ENCODE results near the gene FKBP8. TPM values are rescaled to one million over a fixed set of nuclear protein-coding genes. Genes with fewer than 3 reads are reported as not detected.

Gene FKBP8
- total RNA-seq, 1 donor from 2014 or later = 195 TPM

- TF ChIP-seq, protein P1, sequence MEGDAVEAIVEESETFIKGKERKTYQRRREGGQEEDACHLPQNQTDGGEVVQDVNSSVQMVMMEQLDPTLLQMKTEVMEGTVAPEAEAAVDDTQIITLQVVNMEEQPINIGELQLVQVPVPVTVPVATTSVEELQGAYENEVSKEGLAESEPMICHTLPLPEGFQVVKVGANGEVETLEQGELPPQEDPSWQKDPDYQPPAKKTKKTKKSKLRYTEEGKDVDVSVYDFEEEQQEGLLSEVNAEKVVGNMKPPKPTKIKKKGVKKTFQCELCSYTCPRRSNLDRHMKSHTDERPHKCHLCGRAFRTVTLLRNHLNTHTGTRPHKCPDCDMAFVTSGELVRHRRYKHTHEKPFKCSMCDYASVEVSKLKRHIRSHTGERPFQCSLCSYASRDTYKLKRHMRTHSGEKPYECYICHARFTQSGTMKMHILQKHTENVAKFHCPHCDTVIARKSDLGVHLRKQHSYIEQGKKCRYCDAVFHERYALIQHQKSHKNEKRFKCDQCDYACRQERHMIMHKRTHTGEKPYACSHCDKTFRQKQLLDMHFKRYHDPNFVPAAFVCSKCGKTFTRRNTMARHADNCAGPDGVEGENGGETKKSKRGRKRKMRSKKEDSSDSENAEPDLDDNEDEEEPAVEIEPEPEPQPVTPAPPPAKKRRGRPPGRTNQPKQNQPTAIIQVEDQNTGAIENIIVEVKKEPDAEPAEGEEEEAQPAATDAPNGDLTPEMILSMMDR (IDR thresholded peaks at IDR 0.05) = no peak
- intact Hi-C loops (cut with DNase I) = no loop called here
- DNase-seq (no peak), ATAC-seq (no peak)
- Histone ChIP-seq H3K36me3 (peaks cover 77% of the 10 kb centered on the region), H3K27me3 (ENCODE audit: low read depth) (no peaks in the 10 kb centered on the region), H3K27ac (no peak overlapping the region), H3K9me3 (no peaks in the 10 kb centered on the region), H3K4me3 (no peak overlapping the region), H3K4me1 (peaks cover 5% of the 10 kb centered on the region)
Observed at GRCh38 chr19:18566953-18567352, 23.6 kb upstream of the FKBP8 start.

- H3K4me1 ChIP-seq = peaks cover 14% of the 10 kb centered on the region
- no peak for DNase-seq
- H3K4me3 ChIP-seq = no peak overlapping the region
- peak overlapping the region; percentile 50 for H3K27ac ChIP-seq
- H3K36me3 ChIP-seq = peaks cover 53% of the 10 kb centered on the region
- TF ChIP-seq, protein P1 (IDR thresholded peaks at IDR 0.05) = no peak
- H3K9me3 ChIP-seq = no peaks in the 10 kb centered on the region
- no peaks in the 10 kb centered on the region for H3K27me3 ChIP-seq (ENCODE audit: low read depth)
- intact Hi-C loops (cut with DNase I) = no loop called here
- ATAC-seq = no peak
Observed at GRCh38 chr19:18562086-18562485, 18.7 kb upstream of the FKBP8 start.

- ATAC-seq (no peak), DNase-seq (no peak)
- H3K4me3 ChIP-seq = no peak overlapping the region
- H3K9me3 ChIP-seq = no peaks in the 10 kb centered on the region
- intact Hi-C loops (cut with DNase I) = no loop called here
- no peak overlapping the region for H3K27ac ChIP-seq
- peaks cover 29% of the 10 kb centered on the region for H3K36me3 ChIP-seq
- peaks cover 14% of the 10 kb centered on the region for H3K4me1 ChIP-seq
- no peaks in the 10 kb centered on the region for H3K27me3 ChIP-seq (ENCODE audit: low read depth)
- TF ChIP-seq, protein P1 (IDR thresholded peaks at IDR 0.05) = no peak
Observed at GRCh38 chr19:18559685-18560084, 16.3 kb upstream of the FKBP8 start.

- Histone ChIP-seq H3K36me3 (peaks cover 18% of the 10 kb centered on the region), H3K4me3 (peak overlapping the region; percentile 93), H3K27me3 (ENCODE audit: low read depth) (no peaks in the 10 kb centered on the region), H3K4me1 (peaks cover 14% of the 10 kb centered on the region), H3K27ac (peak overlapping the region; percentile 96), H3K9me3 (no peaks in the 10 kb centered on the region)
- ATAC-seq = no peak
- TF ChIP-seq, protein P1 (IDR thresholded peaks at IDR 0.05) = no peak
- intact Hi-C loops (cut with DNase I) = no loop called here
- no peak for DNase-seq
Observed at GRCh38 chr19:18558604-18559003, 15.2 kb upstream of the FKBP8 start.

GRCh38 chr19:18558202-18558555, 14.8 kb upstream of the FKBP8 start:
- H3K36me3 ChIP-seq = peaks cover 14% of the 10 kb centered on the region
- H3K4me3 ChIP-seq = peak overlapping the region; percentile 93
- no peaks in the 10 kb centered on the region for H3K9me3 ChIP-seq
- no peaks in the 10 kb centered on the region for H3K27me3 ChIP-seq (ENCODE audit: low read depth)
- peak overlapping the region; percentile 96 for H3K27ac ChIP-seq
- TF ChIP-seq, protein P1 (IDR thresholded peaks at IDR 0.05) = no peak
- peak in 1 of 2 donors; percentile 29 for ATAC-seq
- peaks cover 14% of the 10 kb centered on the region for H3K4me1 ChIP-seq
- DNase-seq = no peak
- intact Hi-C loops (cut with DNase I) = no loop called here
